Measurements from ENCODE around the gene M1AP.

M1AP gene

DNA sequence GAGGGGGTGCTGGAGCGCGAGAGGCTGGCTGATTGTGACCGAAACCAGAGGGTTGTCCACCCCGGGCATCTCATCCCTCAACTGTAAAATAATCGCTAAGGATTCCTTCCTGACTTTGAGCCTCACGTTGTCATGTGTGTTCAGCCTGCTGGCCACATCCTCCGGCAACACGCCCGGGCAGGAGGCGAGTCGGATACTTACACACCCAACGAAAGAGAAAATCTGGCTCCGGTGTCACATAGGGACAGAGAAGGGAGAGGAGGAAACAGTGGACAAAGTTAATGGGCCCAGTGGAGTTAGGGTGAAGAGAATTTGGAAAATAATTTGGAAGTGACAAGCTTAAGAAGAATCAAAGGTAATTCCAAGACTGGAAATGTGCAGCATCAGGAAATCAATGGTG, 131.5 kb downstream of the M1AP start:
- DNase-seq: no peak

DNA sequence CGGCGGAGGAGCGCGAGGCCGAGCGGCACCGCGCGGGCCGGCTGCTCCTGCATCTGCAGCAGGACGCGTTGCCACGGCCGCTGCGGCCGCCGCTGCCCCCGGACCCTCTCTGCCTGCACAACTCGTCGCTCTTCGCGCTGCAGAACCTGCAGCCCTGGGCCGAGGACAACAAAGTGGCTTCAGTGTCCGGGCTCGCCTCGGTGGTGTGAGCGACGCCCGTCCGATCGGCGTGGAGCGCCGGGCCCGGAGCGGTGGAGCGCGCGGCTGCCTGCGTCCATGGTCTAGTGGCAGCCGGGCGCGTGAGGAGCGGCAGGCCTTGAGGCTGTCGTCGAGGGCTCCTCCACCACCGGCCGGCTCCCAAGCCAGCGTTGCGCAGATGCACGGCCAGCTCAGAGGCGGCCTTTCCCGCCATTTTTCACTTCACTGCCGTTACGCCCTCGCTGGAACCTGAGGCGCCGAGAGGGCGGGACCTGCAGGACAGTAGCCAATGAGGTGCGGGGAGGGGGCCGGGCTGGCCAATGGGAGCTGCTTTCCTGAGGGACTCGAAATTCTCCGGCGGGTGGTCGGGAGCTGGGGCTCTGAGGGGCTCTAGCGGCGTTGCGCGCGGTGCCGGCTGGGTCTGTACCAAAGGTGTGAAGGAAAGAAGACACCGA, 132.0 kb downstream of the M1AP start:
- peak; percentile 65 for DNase-seq

DNA sequence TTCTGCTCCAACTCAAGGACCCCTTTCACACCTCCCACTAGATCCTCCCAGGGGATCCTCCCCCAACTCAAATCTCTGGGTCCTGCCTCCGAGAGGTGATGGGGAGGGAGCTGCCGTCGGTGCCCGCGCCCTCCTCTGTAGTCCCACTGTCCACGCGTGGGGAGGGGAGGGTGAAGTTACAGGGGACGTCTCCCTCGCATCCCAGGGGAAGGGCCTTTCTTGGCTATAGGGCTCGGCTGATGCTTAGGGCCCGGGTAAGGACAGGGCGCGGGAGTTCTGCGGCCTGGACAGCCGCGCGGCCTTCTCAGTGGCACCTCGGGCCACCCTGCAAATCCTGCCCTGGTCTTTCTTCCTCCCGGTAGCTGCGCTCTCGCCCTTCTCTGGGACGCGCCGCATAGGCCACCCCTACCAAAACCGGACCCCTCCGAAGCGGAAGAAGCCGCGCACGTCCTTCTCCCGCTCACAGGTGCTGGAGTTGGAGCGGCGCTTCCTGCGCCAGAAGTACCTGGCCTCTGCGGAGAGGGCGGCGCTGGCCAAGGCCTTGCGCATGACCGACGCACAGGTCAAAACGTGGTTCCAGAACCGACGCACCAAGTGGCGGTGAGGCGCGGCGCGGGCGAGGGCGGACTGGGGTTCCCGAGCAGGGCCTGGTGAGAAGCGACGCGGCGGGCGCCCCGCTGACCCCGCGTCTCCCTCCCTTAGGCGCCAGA, 132.7 kb downstream of the M1AP start:
- DNase-seq: no peak

DNA sequence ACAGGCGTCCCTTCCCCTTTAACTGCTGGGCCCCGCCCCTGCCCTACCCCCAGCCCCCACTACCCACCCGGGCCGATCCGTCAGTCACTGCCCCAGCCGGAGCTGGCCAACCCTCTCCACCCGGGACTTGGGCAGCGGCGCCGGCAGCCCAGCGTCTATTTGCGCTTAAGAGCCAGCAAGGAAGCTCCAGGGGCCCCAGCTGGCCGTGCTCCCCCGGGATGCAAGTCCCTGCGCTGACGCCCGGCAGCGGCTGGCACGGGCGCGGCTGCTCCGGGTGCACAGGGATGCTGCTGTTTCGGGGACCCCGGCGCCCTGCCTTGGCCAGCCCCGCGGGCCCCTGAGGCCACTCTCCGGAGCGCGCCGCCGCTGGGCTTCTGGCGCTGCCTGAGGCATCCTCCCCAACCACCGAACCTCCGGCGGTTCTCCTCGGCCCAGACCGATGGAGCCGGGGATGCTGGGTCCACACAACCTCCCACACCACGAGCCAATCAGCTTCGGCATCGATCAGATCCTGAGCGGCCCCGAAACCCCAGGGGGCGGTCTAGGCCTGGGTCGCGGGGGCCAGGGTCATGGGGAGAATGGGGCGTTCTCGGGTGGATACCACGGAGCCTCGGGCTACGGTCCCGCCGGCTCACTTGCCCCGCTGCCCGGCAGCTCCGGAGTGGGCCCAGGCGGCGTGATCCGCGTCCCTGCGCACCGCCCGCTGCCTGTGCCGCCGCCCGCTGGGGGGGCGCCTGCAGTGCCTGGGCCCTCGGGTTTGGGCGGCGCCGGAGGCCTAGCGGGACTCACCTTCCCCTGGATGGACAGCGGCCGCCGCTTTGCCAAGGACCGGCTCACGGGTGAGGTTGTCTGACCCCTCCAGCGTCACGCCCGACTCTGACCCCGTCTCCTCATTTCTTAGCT, 133.5 kb downstream of the M1AP start, which contains the start of gene TLX2:
Gene TLX2, plus strand, starts transcription at position 83 of the 903 bp plus-strand sequence. Its CDS starts 357 bp downstream, at position 440.
- DNase-seq: no peak

DNA sequence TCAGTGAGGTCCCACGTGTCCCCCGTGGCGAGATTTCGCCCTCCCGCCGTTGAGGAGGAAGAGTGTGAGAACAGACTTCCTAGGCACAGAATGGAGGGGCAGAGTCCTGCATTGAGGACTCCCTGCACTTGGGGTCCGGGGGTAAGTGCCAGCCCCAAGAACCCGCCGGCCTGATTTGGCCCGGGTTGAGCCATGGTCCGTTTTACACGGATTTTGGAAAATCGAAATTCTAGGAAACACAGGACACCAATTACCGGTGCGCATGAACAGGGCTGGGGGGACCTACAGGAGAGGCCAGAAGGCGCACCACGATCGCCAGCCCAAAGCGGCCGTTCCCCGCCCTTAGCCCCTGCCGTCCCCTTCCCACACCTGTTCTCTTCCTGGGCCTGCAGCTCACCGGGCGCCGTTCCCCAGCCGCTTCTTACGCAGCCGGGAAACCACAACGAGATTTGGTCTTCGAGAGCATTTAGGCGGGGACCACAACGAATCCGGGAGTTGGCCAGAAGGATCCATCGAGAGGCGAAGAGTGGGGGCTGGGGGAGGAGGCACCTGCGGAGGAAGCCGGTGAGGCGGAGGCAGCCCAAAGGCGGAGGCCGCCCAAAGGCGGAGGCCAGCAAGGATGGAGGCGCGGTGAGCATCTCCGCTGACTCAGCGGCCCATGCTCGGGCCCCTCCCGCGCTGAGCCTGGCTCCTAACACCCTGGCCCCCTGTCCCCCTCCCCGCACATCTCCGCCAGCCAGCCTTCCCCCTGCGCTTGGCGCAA, 134.3 kb downstream of the M1AP start:
- no peak for DNase-seq

DNA sequence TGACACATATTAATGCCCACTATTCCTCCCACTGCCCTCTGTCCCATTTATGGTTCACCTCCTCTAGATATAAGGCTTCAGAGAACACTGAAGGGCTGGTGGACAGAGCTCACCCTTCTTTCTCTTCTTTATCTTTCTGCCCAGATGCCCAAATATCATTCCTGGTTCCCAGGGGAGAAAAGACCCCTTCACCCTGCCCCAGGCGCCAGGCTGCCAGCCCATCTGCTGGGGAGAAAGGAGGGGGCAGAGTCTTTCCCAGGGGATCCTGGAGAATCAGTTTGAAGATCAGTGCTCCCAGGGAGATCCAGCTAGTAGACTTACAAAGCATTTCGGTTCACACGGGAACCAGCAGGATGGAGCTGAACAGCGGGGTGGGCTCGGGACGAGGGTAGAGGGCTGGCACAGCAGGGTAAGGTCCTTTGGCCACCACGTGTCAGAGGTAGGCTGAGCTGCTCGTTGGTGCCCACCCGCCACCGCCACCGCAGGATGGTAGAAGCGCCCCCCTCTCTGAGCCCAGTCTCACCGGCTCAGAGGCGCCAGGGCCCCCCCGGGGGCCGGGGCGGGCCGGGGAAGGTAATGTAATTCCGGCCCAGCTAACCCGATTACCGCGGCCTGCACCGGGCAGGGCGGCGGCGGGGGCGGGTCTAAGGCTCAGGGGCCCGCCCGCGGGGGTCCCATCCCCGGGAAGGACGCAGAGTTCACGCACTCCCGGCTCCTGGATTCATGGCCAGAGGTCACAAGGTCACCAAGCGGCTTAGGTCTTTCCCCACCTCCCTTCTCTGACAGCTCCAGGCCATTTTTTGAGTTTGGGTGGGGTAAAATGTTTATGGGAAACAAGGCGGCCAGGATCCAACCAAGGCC, 135.2 kb downstream of the M1AP start:
- DNase-seq: no peak

DNA sequence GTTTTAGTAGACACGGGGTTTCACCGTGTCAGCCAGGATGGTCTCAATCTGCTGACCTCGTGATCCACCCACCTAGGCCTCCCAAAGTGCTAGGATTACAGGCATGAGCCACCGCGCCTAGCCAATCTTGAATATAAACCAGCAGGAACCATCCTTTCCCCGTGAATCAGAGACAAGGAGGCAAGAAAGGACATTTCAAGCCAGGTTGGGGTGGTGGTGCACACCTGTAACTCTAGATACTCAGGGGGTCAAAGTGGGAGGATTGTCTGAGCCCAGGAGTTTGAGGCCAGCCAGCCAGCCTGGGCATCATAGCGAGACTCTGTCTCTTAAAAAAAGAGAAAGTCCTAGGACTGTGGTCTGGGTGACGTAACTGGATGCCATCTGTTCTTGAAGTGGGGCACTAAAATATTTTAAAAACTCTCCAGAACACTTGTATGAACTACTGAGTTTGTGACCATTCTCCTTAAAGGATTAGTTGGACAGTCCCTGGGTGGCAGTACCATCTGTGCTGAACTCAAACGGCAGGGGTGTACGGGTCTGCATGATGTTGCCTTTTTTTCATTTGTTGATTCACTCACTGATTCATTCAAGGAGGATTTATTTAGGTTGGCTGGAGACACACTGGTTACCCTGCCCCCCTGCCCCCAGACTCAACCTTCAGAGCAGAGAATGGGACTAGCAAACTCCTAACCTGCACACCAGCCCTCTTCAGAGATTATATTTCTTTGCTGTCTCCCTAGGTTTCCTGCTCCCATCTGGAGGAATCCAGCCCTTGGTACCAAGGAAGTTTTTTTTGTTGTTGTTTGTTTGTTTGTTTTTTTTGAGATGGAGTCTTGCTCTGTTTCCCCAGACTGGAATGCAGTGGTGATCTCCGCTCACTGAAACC, 136.8 kb downstream of the M1AP start:
- DNase-seq: no peak

DNA sequence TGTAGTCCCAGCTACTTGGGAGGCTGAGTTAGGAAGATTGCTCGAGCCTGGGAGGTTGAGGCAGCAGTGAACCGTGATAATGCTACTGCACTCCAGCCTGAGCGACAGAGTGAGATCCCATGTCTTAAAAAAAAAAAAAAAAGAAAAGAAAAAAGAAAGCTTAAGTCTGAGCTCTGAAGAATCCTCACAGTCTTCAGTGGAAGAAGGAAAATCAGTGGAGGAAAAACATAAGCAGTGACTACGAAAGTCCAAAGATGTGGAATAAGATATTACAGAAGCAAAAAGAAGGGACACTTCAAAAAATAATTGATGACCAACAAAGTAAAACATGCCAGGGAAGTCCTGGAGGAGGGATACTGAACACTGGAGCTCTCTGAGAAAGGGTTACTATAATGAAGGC, 137.9 kb downstream of the M1AP start:
- no peak for DNase-seq

DNA sequence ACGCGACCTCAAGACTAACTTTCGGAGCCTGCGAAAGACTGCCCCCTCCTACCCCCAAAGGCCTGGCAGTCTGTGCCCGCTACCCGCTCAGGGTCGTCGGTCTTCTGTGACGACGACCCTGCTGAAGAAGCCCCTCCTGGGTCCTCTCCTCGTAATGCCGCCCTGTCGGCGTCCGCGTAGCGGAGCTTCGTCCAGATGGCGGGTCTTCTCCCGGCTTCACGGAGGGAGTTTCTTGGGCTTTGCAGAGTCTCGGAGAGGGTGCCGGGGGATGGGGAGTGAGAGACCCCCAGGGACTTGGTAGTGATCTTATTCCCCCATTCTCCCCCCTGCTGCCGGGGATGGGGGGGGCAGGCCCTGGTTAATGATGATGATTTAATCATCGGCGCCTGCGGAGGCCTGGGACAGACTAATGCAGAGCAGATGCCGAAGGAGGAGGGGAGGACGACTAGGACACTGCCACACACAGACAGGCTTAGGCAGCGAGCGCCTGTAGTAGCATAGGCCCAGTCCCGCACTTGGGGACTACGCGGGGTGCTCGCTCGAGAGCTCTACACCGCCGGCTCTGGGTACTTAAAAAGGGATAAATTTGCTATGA, 140.1 kb downstream of the M1AP start:
- DNase-seq: no peak
